ENCODE results near the gene TAF3.
A peak's percentile ranks its signal among the peaks of the same experiment; 100 is the strongest.

The TAF3 gene

GRCh38 chr10:8060704-8061121 lies 242.4 kb downstream of the TAF3 start:
- no peak for DNase-seq

- peak; percentile 60 for DNase-seq
Observed at GRCh38 chr10:8061274-8062211, 243.2 kb downstream of the TAF3 start.

- no peak for DNase-seq
Observed at GRCh38 chr10:8063128-8063908, 245.0 kb downstream of the TAF3 start.

- DNase-seq: no peak
Observed at GRCh38 chr10:8063935-8064334, 245.6 kb downstream of the TAF3 start.

GRCh38 chr10:8064436-8064835 lies 246.1 kb downstream of the TAF3 start:
- no peak for DNase-seq

GRCh38 chr10:8065651-8066050 lies 247.3 kb downstream of the TAF3 start:
- DNase-seq: no peak

GRCh38 chr10:8066124-8066523 lies 247.8 kb downstream of the TAF3 start:
- DNase-seq: no peak
